Measurements from ENCODE around the gene DUSP7.

GRCh38 chr3:52076896-52077780, 20.8 kb upstream of the DUSP7 start:
- TF ChIP-seq, protein P1, sequence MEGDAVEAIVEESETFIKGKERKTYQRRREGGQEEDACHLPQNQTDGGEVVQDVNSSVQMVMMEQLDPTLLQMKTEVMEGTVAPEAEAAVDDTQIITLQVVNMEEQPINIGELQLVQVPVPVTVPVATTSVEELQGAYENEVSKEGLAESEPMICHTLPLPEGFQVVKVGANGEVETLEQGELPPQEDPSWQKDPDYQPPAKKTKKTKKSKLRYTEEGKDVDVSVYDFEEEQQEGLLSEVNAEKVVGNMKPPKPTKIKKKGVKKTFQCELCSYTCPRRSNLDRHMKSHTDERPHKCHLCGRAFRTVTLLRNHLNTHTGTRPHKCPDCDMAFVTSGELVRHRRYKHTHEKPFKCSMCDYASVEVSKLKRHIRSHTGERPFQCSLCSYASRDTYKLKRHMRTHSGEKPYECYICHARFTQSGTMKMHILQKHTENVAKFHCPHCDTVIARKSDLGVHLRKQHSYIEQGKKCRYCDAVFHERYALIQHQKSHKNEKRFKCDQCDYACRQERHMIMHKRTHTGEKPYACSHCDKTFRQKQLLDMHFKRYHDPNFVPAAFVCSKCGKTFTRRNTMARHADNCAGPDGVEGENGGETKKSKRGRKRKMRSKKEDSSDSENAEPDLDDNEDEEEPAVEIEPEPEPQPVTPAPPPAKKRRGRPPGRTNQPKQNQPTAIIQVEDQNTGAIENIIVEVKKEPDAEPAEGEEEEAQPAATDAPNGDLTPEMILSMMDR (IDR thresholded peaks at IDR 0.05; ENCODE audit: insufficient read depth, low read length, poor library complexity, severe bottlenecking) = no peak
- TF ChIP-seq EZH2phosphoT487 (conservative IDR thresholded peaks at IDR 0.05; ENCODE audit: low read length) = no peak

Data from SU-DHL-6 (cell line).